ENCODE results near the gene SUN1. TPM values are rescaled to one million over a fixed set of nuclear protein-coding genes. Genes with fewer than 3 reads are reported as not detected.
"Not testable (repeated sequence)": the region's sequence is repeated elsewhere in the genome, so short reads cannot be mapped to it uniquely, and the experiment has no call there.

SUN1 gene
- total RNA-seq, 1 donor from 2014 or later = 164 TPM

DNA sequence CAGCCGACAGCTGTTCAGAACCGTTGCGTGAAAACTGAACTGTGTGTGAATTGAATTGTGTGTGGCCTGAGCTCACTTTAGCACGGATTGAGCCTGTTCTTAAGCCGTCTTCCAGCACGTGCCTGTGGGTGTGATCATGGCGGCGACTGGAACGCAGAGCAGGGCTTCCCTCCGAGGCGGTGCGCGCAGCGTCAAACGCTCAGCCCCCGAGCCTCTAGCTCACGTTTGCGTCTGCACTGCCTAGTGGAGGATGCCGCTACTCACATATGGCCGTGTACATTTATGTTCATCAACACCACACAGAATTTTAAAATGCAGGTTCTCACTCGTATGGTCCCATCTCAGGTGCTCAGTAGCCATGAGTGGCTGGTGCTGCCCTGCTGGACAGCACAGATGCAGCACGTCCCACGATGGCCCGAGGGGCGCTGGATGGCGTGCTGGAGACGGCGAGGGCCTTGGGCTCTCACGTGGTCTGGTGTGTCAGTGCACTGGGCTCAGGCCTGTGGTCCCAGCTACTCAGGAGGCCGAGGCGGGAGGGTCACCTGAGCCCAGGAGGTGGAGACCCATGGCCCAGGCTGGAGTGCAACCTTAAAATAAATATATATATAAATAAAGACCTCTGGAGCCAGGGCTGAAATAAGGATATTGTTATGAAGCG is 22.0 kb downstream of the SUN1 start:
- no peak for DNase-seq (ENCODE audit: low spot score)

DNA sequence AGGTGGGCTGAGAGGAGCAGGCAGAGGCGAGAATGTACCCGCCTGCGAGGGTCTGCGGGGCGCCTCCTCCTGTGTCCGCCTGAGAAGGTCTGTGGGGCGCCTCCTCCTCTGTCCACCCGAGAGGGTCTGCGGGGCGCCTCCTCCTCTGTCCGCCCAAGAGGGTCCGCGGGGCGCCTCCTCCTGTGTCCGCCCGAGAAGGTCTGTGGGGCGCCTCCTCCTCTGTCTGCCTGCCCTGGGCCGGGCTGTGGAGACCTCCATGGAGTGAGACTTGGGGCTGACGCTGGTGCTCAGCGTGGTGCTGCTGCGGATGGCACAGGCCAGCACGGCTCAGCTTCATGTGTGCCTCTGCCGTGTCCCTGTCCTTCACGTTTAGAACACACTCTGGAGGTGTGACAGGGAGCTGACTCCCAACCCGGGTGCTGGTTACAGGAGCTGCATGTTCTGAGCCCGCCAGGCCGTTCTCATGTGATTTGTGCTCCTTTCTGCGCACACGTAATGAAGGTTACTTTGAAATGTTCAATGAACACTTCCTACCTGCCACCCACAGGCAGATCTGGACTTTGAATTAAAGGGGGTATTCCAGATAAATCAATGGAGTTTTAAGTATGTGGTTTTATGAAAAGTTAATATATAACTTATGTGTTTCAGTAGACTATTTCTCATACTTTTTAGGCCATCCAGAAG is 23.6 kb downstream of the SUN1 start:
- no peak for DNase-seq (ENCODE audit: low spot score)

GRCh38 chr7:856444-857095 is 24.3 kb downstream of the SUN1 start:
- DNase-seq (ENCODE audit: low spot score) = no peak

DNA sequence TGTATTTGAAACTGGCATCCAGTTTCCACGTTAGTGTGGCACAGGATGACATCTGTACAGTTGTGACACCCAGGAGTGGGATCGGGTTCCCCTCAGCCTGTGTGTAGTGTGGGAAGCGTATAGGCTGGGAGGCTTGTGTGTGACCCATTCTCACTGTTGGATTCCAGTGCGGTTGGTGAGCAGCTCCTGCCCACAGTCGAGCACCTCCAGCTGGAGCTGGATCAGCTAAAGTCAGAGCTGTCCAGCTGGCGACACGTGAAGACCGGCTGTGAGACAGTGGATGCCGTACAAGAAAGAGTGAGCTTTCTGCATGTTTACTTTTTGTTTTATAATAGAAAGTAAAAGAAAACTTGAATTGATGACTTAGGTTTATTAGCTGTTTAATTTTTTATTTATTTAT is 25.4 kb downstream of the SUN1 start:
- DNase-seq (ENCODE audit: low spot score) = no peak

GRCh38 chr7:859359-860030 is 27.2 kb downstream of the SUN1 start:
- no peak for DNase-seq (ENCODE audit: low spot score)

- DNase-seq (ENCODE audit: low spot score) = no peak
Measured at GRCh38 chr7:860149-860548, 27.9 kb downstream of the SUN1 start.

- DNase-seq (ENCODE audit: low spot score) = no peak
Measured at GRCh38 chr7:861222-861621, 28.9 kb downstream of the SUN1 start.

DNA sequence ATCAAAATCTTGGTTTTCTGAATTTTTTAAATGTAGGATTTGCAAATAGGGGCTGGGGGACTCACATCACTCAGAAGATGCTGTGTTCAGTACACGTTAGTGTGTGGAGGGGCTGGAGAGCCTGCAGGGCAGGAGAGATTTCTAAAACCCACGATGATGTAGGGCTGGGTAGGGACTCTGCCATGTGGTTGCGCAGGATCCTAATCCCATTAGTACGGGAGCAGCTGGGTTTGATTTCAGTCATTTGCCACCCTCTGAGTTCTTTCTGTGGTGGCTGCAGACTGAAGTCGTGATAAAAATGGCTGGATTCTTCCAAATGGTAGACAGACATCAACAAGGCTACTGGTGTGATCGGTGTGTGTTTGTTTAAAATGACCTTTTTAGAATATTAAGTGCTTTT is 29.9 kb downstream of the SUN1 start:
- DNase-seq (ENCODE audit: low spot score) = no peak

GRCh38 chr7:863106-863505 is 30.8 kb downstream of the SUN1 start:
- DNase-seq (ENCODE audit: low spot score) = no peak

DNA sequence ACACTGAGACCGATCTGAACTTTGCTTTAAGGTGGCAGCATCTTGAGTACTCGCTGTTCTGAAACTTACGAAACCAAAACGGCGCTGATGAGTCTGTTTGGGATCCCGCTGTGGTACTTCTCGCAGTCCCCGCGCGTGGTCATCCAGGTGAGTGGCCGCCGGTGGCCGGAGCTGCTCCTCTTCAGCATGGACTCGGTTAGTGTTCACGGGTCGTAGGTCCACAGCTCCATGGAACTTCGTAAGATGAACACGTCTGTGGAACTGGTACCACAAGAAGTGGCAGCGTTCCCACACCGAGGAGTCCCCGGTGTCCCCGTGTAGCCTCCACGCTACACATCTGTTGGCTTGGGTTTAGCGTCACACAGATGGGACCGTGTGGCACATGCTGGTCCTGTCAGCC is 33.6 kb downstream of the SUN1 start:
- DNase-seq (ENCODE audit: low spot score) = no peak

DNA sequence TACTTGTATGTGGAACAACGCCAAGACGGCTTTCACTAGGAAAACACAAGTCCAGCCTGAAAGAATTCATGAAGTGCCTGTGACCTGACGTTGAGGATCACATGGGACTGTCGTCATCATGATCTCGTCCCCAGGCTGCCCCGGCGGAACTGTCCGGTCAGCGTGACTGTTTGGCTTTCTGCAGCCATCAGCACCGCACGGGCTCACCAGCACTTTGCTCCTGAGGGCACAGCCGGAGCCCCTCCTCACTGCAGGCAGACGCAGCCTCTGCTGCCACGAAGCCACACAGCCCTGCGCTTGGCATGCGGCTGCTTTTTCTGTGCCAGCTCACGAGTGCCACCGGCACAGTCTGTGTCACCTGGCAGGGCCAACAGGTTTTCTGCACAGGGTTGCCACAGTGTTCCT is 34.7 kb downstream of the SUN1 start:
- peak; percentile 28 for DNase-seq (ENCODE audit: low spot score)

DNA sequence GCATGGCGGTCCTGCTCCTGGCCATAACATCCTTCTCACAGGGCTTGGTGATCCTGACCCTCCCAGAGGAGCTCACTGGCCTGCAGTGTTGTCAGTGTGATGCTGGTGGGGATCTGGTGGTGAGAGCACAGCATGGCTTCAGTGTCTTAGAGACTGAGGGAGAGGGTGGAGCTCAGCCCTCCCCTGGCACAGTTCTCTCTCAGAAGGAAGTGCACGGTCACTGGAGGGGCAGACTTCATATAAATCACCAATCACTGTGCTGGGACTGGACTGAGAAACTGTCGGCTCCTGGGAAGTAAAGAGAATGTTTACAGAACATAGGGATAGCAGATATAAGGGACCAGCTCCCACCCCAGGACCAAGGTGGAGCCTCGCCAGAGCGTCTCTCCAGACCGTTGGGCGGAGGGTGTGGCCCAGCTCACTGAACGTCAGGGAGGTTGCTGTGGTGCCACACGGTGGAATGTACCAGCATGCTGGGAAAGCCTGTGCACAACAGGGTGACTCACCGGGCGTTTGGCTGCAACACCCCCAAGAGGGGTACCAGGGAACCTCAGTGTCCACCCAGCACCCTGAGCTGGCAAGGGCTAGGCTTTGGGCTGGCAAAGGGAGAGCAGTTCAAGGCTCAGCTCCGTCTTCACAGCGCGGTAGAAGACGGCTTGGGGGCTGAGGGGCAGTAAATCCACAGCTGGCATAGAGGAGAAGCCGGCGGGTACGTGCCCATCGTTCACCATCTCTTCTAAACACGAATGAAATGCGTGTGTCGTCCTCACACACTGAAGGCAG is 35.3 kb downstream of the SUN1 start:
- DNase-seq (ENCODE audit: low spot score) = peak; percentile 50

GRCh38 chr7:868189-868486 is 35.9 kb downstream of the SUN1 start:
- no peak for DNase-seq (ENCODE audit: low spot score)

- DNase-seq (ENCODE audit: low spot score) = no peak
Measured at GRCh38 chr7:869348-869747, 37.1 kb downstream of the SUN1 start.

- no peak for DNase-seq (ENCODE audit: low spot score)
Measured at GRCh38 chr7:871900-872537, 39.7 kb downstream of the SUN1 start.

- DNase-seq (ENCODE audit: low spot score) = not testable (repeated sequence)
Measured at GRCh38 chr7:872685-873084, 40.4 kb downstream of the SUN1 start.

DNA sequence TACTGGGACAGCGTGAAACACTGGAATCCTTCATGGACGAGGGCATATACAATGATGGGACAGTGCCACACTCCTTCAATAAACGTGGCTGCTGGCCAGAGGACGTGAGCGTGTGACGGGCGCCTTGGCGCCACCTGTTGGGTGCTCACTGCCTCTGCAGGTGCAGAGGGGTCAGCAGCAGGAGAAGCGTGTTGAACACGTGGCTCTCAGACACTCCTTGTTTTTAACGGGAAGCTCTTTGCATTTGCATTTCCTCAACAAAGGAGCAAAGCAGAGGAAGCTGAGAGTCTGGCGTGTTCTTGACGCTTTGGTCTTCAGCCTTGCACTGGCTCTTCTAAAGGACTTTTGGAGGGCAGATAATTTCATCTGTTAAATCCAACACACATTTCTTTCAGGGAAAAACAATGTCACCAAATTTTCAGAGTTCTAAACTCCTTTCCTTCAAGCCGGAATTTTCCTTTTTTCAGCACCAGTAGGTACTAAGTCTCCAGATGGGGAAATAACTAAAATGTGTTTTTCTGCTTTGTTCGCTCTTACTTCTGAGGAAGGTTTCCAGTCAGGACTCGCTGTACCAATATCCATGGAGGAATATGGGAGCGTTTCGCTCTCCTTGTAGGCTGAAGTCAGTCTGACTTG is 41.2 kb downstream of the SUN1 start:
- peak; percentile 82 for DNase-seq (ENCODE audit: low spot score)

DNA sequence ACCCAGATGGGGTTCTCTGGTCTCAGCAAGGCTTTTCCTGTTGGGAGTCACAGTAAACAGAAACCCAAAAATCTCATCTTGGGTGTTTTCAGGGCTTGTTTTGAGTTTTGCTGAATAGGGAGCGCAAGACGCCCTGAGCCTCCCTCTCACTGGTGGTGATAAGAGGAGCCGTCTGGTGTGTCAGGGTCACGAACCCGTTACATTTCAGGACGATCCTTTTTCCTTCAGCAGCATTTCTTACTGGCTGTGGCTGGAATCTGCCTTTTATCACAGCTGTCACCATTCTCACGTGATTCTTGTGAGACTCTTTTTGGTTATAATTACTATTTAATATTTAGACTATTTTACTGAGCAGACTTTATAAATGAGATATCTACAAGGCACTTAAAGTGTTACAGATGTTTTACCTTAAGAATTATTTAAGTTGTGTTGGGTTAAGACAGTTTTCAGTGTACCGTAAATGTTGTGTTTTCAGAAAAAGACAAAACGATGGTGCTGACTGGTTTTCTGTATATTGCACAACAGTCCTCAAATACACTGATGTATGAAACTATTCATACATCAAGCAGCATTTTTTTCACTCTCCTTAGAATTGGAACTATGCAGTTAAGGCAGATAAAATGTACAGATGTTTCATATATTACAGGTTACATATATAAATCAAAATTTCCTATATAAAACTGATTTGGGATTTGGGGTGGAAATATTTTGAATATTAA is 41.9 kb downstream of the SUN1 start:
- peak; percentile 96 for DNase-seq (ENCODE audit: low spot score)

DNA sequence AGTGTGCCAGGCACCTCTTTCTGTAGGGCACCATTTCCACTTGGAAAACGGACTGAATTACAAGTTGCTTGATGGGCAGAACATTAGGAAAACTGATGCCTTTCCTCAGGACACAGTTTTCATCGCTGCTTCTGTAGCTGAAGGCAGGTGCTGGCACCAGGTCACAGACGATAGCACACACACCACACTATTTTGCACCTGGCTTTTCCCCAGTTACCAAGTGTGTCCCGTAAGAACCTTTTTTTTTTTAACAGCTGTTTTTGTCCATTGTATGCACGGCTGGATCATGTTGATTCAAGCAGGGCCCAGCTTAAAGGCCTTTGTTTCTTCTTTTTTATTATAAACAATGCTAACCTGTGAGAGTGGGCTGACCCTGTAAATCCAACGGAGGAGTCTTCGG is 42.8 kb downstream of the SUN1 start:
- no peak for DNase-seq (ENCODE audit: low spot score)

DNA sequence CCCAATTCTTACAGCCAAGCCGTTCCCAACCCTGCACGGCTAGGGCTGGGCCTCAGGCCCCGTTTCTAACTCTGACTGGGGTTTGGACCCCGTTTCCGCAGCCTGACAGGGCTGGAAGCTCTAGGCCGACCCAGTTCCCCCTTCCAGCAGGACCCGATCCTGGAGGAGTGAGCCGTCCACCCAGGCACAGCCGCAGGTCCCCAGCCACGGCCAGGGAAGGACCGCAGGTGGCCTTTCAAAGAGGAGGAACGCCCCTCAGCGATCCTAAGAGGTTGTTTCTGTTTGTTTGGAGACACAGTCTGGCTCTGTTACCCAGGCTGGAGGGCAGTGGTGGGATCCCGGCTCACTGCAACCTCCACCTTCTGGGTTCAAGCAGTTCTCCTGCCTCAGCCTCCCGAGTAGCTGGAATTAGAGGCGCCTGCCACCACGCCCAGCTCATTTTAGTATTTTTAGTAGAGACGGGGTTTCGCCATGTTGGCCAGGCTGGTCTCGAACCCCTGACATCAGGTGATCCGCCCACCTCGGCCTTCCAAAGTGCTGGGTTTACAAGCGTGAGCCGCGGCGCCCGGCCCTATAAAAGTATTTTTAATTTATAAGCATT is 43.3 kb downstream of the SUN1 start:
- no peak for DNase-seq (ENCODE audit: low spot score)
